ENCODE data around the gene C20orf202. TPM values are rescaled to one million over a fixed set of nuclear protein-coding genes. Genes with fewer than 3 reads are reported as not detected.

Gene C20orf202
- total RNA-seq, 1 experiment from 2014 or later, result not detected

DNA sequence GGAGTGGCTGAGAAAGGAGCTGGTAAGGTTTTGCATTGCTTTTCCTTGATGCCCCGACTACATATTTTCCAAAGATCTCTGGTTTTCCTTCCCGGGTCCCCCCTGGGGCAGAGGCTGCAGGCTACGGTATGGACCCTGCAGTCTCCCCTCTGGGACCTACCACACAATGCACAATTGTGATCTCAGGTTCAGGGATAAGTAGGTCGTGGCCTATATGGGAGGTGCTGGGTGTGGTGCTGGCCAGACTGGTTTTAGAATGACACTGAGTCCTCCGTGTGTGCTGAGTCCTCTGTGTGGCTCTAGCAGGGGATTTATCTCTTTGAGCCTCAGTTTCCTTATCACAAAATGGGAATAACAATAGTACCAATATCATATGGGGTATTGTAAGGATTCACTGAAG lies 376 bp downstream of the C20orf202 start:
- peaks cover 7% of the 10 kb centered on the region; the same call in 1 of the 2 replicates for H3K27me3 ChIP-seq (ENCODE audit: insufficient read depth, low read length)
- no peaks in the 10 kb centered on the region for H4K20me1 ChIP-seq (ENCODE audit: insufficient read depth)
- no peak for DNase-seq (ENCODE audit: low read depth, low spot score)
- no peaks in the 10 kb centered on the region for H3K9me2 ChIP-seq (ENCODE audit: insufficient read depth)
- ATAC-seq, result no peak; the same call in 1 of the 2 replicates
- no peak overlapping the region for H3K4me3 ChIP-seq (replicated peaks in 1 of 2; ENCODE audit: low read depth in 1 of 2, low read length in 2 of 2)
- TF ChIP-seq SRF (IDR thresholded peaks at IDR 0.05; ENCODE audit: low read depth), result no peak
- TF ChIP-seq, protein P1, sequence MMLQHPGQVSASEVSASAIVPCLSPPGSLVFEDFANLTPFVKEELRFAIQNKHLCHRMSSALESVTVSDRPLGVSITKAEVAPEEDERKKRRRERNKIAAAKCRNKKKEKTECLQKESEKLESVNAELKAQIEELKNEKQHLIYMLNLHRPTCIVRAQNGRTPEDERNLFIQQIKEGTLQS (IDR thresholded peaks at IDR 0.05), result no peak
- no peak for TF ChIP-seq YY1 (IDR thresholded peaks at IDR 0.05; ENCODE audit: extremely low read depth, insufficient replicate concordance, low read depth, low read length)
- TF ChIP-seq, protein P2, sequence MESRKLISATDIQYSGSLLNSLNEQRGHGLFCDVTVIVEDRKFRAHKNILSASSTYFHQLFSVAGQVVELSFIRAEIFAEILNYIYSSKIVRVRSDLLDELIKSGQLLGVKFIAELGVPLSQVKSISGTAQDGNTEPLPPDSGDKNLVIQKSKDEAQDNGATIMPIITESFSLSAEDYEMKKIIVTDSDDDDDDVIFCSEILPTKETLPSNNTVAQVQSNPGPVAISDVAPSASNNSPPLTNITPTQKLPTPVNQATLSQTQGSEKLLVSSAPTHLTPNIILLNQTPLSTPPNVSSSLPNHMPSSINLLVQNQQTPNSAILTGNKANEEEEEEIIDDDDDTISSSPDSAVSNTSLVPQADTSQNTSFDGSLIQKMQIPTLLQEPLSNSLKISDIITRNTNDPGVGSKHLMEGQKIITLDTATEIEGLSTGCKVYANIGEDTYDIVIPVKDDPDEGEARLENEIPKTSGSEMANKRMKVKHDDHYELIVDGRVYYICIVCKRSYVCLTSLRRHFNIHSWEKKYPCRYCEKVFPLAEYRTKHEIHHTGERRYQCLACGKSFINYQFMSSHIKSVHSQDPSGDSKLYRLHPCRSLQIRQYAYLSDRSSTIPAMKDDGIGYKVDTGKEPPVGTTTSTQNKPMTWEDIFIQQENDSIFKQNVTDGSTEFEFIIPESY (IDR thresholded peaks at IDR 0.05; ENCODE audit: extremely low read depth, insufficient replicate concordance, low read length), result no peak
- TF ChIP-seq ELF1 (IDR thresholded peaks at IDR 0.05; ENCODE audit: borderline replicate concordance, low read depth), result no peak
- TF ChIP-seq EZH2 (IDR thresholded peaks at IDR 0.05), result no peak
- TF ChIP-seq SP1 (IDR thresholded peaks at IDR 0.05; ENCODE audit: low read depth), result no peak
- TF ChIP-seq SIN3A (IDR thresholded peaks at IDR 0.05; ENCODE audit: low read depth), result no peak
- no peak for TF ChIP-seq POLR2A (IDR thresholded peaks at IDR 0.05; ENCODE audit: borderline replicate concordance, extremely low read depth, insufficient read depth, insufficient read length)
- TF ChIP-seq CEBPB (IDR thresholded peaks at IDR 0.05; ENCODE audit: low read depth), result no peak
- TF ChIP-seq, protein P3, sequence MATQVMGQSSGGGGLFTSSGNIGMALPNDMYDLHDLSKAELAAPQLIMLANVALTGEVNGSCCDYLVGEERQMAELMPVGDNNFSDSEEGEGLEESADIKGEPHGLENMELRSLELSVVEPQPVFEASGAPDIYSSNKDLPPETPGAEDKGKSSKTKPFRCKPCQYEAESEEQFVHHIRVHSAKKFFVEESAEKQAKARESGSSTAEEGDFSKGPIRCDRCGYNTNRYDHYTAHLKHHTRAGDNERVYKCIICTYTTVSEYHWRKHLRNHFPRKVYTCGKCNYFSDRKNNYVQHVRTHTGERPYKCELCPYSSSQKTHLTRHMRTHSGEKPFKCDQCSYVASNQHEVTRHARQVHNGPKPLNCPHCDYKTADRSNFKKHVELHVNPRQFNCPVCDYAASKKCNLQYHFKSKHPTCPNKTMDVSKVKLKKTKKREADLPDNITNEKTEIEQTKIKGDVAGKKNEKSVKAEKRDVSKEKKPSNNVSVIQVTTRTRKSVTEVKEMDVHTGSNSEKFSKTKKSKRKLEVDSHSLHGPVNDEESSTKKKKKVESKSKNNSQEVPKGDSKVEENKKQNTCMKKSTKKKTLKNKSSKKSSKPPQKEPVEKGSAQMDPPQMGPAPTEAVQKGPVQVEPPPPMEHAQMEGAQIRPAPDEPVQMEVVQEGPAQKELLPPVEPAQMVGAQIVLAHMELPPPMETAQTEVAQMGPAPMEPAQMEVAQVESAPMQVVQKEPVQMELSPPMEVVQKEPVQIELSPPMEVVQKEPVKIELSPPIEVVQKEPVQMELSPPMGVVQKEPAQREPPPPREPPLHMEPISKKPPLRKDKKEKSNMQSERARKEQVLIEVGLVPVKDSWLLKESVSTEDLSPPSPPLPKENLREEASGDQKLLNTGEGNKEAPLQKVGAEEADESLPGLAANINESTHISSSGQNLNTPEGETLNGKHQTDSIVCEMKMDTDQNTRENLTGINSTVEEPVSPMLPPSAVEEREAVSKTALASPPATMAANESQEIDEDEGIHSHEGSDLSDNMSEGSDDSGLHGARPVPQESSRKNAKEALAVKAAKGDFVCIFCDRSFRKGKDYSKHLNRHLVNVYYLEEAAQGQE (IDR thresholded peaks at IDR 0.05; ENCODE audit: low read depth), result no peak
- TF ChIP-seq, protein P4, sequence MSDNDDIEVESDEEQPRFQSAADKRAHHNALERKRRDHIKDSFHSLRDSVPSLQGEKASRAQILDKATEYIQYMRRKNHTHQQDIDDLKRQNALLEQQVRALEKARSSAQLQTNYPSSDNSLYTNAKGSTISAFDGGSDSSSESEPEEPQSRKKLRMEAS (IDR thresholded peaks at IDR 0.05), result no peak
- no peak for TF ChIP-seq RAD21 (IDR thresholded peaks at IDR 0.05; ENCODE audit: low read depth)
- TF ChIP-seq JUND (IDR thresholded peaks at IDR 0.05), result no peak
- TF ChIP-seq, protein P5, sequence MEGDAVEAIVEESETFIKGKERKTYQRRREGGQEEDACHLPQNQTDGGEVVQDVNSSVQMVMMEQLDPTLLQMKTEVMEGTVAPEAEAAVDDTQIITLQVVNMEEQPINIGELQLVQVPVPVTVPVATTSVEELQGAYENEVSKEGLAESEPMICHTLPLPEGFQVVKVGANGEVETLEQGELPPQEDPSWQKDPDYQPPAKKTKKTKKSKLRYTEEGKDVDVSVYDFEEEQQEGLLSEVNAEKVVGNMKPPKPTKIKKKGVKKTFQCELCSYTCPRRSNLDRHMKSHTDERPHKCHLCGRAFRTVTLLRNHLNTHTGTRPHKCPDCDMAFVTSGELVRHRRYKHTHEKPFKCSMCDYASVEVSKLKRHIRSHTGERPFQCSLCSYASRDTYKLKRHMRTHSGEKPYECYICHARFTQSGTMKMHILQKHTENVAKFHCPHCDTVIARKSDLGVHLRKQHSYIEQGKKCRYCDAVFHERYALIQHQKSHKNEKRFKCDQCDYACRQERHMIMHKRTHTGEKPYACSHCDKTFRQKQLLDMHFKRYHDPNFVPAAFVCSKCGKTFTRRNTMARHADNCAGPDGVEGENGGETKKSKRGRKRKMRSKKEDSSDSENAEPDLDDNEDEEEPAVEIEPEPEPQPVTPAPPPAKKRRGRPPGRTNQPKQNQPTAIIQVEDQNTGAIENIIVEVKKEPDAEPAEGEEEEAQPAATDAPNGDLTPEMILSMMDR (IDR thresholded peaks at IDR 0.05 in 2 of 3, conservative IDR thresholded peaks at IDR 0.05 in 1 of 3; ENCODE audit: borderline replicate concordance in 1 of 3, insufficient read depth in 1 of 3, low read depth in 2 of 3, low read length in 2 of 3), result no peak
- TF ChIP-seq ZFX (IDR thresholded peaks at IDR 0.05), result no peak
- no peak for TF ChIP-seq EZH2phosphoT487 (IDR thresholded peaks at IDR 0.05; ENCODE audit: borderline replicate concordance)
- no peak overlapping the region for H3K9ac ChIP-seq (ENCODE audit: low read length)
- intact Hi-C loops (cut with micrococcal nuclease), result no loop called here
- no peak overlapping the region for H3K27ac ChIP-seq (ENCODE audit: low read depth, low read length)
- H3K9me3 ChIP-seq (ENCODE audit: control insufficient read depth in 1 of 2, insufficient read depth in 1 of 2, low read depth in 1 of 2, low read length in 2 of 2), result no peaks in the 10 kb centered on the region
- H2AFZ ChIP-seq (ENCODE audit: low read depth, low read length, poor library complexity, severe bottlenecking), result no peak overlapping the region
- CTCF ChIA-PET, result interaction anchor here (0.6 kb wide), 1 partner anchor 19 kb away, joined by 4 read pairs; the partner anchor contains the start of gene TMEM74B
- BruUV-seq (replicated peaks), result no TSS peak
- RAD21 ChIA-PET (ENCODE audit: low non-redundant PET in 1 of 2, low total read pairs in 2 of 2, uncharacterized antibody in 2 of 2, unreplicated experiment in 2 of 2), result no interaction called here
- H3K36me3 ChIP-seq (ENCODE audit: control insufficient read depth in 1 of 2, insufficient read depth in 2 of 2, low read length in 2 of 2), result no peaks in the 10 kb centered on the region
- H3K79me2 ChIP-seq (ENCODE audit: insufficient read depth, low read length), result no peaks in the 10 kb centered on the region
- H3K4me2 ChIP-seq (ENCODE audit: low read length), result no peak overlapping the region
- POLR2A ChIA-PET, result no interaction called here
- peaks cover 0 to 9% of the 10 kb centered on the region in 2 experiments; a peak in 1 of 4 replicates for H3K4me1 ChIP-seq (ENCODE audit: control insufficient read depth in 1 of 2, insufficient read depth in 2 of 2, low read length in 2 of 2)

All from HCT116 (cell line).